Cardiac fibroblast (primary cell): ENCODE measurements around the gene CHST3.

Source experiments
- DNase-seq, 2 donors: peaks; one replicate each; pipeline versions ENCODE4 v3.0.0 to v3.0.0-alpha.2; 2010; ENCODE audit warnings: low read depth in 2 of 2
- H3K4me3 ChIP-seq, 2 donors: replicated peaks in 1 of 2; 1 replicate in 1 of 2; 2 replicates in 1 of 2; pipeline ENCODE4 v1.5.1; 2011; ENCODE audit warnings: low read depth in 2 of 2, low read length in 2 of 2, mild to moderate bottlenecking in 2 of 2, moderate library complexity in 1 of 2
- TF ChIP-seq, protein P1 (sequence below): IDR thresholded peaks from one replicate; pipeline ENCODE4 v1.5.1; 2011; ENCODE audit warnings: low read depth, mild to moderate bottlenecking, low read length, inconsistent platforms

Gene CHST3

DNA sequence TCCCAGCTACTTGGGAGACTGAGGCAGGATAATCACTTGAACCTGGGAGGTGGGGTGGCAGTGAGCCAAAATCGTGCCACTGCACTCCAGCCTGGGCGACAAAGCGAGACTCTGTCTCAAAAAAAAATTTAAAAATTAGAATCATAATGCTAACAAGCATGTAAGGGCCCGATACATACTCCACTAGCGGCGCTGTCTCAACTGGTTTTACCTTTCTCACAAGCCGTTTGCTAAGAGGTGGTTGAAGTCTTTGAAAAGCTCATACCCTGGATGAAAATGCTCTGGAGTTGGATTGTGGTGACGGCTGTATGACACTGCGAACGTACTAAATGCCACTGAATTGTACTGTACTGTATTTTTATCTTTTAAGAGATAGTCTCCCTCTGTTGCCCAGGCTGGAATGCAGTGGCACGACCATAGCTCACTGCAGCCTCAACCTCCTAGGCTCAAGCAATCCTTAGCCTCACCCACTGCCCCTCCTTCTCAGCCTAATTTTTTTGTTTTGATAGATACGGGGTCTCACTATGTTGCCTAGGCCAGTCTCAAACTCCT, 94.2 kb downstream of the CHST3 start:
- H3K4me3 ChIP-seq: no peak overlapping the region
- no peak for DNase-seq
- TF ChIP-seq, protein P1, sequence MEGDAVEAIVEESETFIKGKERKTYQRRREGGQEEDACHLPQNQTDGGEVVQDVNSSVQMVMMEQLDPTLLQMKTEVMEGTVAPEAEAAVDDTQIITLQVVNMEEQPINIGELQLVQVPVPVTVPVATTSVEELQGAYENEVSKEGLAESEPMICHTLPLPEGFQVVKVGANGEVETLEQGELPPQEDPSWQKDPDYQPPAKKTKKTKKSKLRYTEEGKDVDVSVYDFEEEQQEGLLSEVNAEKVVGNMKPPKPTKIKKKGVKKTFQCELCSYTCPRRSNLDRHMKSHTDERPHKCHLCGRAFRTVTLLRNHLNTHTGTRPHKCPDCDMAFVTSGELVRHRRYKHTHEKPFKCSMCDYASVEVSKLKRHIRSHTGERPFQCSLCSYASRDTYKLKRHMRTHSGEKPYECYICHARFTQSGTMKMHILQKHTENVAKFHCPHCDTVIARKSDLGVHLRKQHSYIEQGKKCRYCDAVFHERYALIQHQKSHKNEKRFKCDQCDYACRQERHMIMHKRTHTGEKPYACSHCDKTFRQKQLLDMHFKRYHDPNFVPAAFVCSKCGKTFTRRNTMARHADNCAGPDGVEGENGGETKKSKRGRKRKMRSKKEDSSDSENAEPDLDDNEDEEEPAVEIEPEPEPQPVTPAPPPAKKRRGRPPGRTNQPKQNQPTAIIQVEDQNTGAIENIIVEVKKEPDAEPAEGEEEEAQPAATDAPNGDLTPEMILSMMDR: no peak

DNA sequence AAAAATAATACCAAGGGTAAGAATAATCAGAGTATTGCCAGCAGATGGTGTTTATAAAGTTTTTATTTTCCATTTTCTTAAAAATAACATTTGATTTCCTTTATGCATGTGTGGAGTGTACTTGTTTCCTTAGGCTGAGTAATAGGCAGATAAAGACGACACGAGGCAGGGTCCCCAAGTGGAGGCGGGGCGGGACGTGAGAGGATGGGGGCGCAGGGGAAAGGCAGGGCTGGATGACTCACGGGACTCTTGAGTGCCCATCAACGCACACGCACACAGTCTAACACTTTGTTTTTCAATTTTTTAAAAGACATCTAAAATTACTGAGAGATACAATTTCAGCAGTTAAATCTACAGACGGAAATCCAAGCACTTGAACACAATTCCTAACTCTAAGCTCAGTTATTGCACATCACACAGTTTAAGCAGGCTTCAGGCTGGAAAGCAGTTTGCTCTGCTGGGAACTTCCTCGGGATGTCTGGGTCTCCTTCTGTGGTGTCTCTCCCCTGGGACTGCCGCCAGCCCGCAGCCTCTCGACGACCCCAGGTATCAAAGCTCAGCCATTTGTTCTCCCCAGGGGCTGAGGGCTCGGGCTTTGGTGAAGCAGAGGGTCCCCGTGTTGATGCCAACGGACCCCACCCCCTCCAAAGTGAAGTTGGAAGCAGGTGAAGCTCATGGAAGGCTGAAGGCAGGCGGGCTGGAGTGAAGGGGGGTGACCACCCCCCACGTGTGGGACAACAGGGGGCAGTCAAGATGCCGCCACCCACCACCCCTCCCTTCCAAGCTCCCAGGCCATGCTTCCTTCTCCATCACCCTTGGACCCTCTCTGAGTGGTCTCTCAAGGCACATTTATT, 95.0 kb downstream of the CHST3 start:
- H3K4me3 ChIP-seq: no peak overlapping the region
- peak; percentile 22 to 51 for DNase-seq
- TF ChIP-seq, protein P1: no peak

DNA sequence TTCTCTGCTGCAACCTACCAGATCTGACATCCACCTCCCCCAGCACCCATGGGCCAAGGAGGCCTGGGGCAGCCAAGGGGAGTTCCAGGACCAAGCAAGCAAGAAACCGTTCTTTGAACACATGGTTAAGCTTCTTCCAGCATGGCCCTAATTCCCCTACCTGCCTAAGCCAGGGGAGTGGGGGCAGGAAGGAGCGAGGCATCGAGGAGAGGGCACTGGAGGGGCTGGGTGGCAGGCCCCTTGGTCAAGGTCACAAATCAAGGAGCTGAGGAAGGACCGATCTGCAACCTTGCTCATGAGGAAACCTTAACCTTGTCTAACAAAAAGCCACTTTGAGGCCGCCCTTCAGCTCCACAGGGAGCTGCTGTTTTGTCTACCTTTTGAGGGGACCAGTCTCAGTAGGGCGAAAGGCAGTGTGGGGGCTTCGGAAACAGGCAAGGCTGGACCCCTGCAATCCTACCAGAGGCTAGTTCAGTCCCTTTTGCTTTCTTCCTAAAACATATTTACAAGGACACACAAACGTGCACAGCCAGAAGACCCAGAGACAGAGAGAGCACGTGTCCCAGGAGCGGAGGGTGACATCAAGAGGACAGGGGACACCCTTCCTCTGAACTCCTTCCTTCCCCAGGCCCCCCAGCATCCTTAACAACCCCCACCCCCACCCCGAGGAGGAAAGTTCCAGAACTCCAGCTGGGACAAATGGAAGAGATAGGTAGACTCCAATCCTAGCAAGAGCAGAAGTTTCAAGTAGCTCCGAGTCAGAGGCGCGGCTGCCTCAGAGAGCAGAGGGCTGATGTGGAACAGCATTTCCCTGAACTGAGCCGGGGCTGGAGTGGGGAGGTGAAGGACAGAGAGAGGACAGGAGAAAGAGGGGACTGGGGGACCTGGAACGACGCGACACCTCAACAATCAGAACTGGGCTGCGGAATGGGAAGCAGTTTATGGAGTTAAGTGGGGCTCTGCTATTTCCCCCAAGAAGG, 95.9 kb downstream of the CHST3 start:
- TF ChIP-seq, protein P1: no peak
- DNase-seq: no peak
- H3K4me3 ChIP-seq: no peak overlapping the region

DNA sequence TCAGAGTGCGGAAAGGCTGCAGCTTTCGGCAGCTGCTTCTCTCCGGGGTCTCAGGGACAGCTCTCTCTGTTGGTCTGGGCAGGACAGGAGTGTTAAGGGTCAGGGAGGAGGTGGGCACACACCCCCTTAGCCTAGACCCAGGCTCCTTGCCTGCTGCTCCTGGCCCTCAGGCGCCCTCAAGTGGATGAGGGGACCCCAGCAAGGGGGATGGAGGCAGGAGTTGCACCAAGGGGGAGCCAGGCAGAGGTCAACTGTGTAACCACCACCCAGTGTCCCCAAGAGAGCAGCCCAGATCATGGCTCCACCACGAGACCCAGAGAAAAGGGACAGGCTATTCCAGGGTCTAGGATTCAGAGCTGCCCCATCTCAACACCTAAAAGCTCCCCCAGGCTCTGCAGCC, 97.3 kb downstream of the CHST3 start:
- H3K4me3 ChIP-seq: no peak overlapping the region
- DNase-seq: no peak
- TF ChIP-seq, protein P1: peak; percentile 21

DNA sequence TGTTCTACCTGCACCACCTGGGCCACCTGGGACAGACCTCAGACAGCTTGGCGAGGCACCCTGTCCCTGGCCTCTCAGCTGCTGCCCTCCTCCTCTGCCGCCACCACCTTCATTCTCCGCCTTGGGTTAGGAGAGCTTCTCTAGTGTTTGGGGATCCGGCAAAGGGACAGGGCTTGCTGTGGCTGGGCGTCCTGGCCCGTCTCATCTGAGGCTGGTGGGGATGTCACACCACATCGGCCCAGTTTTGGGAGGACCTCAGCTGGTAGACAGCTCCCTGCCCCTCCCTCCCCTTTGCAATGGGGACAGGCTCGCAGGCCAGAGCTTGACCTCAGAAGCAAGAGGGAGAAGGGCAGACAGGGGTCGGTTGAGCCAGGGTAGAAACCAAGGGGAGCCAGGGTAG, 97.7 kb downstream of the CHST3 start:
- no peak for DNase-seq
- H3K4me3 ChIP-seq: no peak overlapping the region
- TF ChIP-seq, protein P1: no peak

DNA sequence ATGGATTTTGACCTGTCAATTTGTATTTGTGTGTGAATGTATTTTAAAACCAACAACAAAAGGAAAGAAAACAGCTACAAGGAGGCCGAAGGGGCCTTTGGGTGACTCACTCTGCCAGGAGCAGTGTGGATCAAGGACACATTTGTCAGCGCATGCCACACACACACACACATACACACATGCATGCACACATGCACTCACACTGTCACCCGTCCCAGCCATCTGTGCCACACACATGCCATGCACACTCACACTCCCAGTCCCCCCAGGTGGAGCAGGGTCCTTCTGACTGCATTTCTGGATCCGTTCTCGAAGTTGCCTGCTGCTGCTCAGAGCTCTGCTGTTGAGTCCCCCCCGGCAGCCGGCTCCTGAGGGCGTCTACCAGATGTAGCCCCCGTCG, 98.2 kb downstream of the CHST3 start:
- TF ChIP-seq, protein P1: no peak
- H3K4me3 ChIP-seq: no peak overlapping the region
- peak in 1 of 2 donors; percentile 7 for DNase-seq
